Activated T-cell treated with anti-CD3 and anti-CD28 coated beads for 4 hours (primary cell): ENCODE measurements around the gene CNNM2.

Experiments
- DNase-seq: peaks from one replicate; pipeline ENCODE4 v3.0.0-alpha.2; 2020

CNNM2 gene

DNA sequence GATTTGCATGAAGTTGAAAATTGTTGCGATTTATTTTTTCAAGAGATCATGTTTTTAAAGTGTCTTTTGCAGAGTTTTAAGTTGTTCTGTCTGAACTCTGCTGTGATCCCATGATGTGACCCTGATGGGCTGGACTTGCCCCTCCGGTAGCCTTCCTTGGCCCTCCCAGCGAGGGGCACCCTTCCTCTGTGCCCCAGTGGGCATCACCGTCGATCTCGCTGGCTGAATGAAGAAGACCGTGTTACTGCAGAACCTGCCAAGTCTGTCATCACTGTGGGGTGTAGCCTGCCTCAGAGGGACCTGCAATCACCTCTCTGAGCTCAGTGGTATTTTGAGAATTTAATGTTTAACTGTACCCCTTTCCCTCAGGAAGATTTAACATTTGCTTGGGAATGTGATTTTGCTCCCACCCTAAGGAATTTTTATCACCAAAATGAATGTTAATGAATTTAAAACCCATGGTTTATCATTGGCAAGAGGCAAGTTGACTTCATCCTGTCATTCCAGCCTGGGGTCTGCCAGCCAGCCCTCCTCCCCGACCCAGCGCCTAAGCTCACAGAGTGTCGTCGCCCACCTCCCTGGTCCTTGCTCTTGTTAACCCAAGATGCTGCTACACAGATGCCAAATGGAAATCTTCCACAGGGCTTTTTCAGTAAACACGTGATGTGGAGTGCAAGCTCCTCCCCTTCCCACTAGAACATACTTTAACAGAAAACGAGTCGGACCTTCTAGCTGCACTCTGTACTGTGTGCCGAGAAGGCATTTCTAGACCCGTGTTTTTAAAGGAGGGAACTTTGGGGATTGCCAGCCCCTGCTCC is 159.6 kb downstream of the CNNM2 start:
- no peak for DNase-seq

DNA sequence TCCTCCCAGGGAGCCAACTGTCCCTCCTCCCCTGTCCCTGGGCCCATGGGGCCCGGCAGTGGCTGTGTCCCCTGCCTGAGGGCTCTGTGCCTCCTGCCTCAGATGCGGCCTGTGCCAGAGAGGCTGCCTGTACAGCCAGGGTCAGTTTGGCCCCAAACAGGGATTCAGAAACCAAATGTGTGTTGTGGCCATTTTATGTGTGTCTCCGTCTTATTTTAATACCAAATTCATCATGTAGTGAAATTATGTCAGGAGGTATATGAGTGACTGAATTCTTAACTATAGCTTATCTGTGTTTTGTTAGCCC is 160.2 kb downstream of the CNNM2 start:
- no peak for DNase-seq

DNA sequence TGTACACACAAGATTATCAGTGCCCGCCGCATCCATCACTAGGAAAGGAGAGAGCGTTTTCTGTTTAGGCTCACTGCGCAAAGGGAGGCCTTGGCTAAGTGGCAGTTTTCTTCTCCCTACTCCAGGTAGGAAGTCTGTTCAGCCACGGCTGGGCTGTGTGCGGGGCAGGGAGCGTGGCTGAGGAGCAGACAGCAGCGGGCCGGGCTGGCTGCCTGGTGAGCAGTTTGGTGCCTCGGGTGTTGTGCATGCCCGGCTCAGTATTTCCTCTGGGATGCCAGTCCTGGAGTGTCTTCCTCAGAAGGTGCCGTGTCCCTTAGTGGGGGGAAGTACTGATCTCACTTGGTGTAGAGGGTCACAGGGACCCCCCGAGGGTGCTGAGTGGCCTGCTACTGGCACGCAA is 160.6 kb downstream of the CNNM2 start:
- no peak for DNase-seq

DNA sequence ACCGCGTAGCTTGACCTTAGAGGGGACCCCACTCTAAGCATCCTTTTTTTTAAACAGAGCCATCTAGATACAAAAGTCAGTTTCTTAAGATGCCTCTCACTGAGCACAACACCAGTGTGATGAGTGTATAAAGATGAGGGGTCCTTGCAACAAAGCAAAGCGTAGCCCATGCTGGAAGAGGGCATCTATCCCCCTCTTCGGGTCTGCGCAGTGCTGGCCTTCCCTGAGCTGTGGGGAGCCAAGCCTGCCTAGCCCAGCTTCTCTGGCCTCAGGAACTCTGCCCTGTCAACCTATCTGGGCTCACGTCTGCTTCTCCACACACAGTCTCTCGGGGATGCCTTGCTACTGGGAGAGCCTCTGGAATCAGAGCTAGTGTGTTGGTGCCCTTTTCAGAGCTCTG is 161.0 kb downstream of the CNNM2 start:
- DNase-seq, result no peak

DNA sequence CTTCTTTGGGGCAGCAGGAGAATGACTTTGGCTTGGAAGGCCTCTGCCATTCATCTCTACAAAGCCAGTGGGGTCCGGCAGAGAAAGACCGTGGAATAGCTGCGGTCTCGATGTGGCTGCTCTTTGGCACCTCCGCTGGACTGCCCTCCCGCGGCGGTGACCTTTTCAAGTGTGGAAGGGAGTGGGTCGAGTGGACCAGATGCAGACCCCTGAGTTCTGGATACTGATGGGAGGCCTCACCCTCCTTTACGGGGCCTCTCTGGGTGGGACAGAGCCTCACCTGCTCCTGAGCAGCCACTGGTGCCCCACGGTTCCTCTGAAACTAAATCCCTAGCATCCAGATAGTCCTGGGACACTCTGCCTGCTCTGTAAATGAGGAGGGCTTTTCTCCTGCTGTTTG is 161.9 kb downstream of the CNNM2 start:
- DNase-seq, result no peak

DNA sequence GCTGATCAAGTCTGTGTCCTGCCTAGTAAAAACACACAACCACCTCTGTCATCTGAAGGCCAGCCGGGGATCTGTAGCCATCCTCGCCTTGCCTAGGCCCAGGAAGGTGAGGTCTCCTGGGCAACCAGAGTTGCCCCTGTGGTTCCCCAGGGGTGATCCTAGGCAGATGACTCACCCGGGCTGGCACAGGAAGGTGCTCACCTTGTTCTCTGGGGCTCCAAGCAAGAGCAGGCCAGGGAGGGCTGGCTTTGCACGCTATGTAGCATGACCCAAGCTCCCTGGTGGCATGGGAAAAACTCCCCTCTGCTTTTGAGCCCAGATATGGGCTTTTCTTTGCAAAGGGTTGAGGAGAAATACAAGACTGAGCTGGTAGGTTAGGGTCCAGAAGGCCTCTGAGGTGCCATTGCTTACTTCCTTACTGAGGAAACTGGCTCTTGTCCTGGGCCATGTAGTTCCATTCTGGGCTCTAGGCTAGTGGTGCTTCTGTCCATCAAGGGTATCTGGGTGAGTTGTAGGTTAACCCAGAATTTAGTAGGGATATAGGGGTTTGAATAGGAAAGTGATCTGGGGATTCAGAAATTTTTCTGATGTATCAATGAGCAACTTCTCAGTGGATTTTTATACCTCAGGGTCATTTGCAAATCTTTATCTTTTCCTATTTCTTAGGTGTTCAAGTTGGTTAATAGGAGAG is 162.9 kb downstream of the CNNM2 start:
- no peak for DNase-seq

DNA sequence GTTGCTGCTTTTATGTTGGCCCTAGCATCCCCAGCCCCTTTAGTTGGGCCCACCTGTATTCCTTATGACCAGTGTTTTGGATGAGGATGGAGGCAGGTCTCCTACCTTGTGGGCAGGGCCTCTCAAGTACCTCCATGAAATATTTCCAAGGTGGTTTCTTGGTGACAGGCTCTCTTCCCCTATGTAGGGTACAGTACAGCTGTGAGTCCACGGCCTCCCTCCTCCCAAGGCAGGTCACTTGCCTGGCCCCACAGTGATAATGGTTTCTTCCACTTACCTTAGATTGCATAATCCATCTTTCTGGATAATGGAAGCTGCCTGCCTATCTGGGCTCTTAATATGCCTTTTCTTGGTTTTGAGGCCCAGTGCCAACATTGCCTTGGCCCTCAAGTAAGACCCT is 164.6 kb downstream of the CNNM2 start:
- DNase-seq, result no peak

DNA sequence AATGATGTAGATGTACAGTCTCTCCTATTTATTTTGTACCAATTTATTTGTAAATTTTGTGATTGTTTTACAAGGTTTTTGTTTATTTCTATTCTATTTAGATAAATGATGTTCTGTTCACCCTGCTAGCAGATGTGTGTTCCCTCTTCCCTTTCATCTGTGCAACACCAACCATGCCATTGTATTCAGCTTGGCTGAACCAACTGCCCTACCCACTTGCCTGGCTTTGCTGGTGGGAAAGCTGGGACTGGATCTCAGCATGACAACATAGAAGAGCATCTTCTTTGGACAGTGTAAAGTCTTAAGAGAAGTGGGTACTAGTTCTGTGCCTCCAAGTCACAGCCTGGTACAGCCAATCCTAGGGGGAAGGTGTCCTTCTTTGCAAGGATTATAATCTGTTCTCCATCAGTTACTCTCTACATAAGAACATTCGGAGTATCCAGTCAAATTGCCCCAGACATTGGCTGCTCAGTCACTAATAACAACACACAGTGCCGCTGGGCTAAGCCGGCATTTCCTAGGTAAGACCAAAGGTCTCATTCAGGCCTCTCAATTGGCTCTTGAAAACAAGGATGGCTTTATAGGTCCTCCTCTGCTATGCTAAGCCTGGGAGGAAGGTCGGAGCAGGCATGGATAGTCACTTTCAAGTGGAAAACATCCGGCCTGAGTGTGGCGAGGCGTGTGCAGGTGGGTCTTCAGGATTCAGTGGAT is 165.3 kb downstream of the CNNM2 start:
- no peak for DNase-seq

DNA sequence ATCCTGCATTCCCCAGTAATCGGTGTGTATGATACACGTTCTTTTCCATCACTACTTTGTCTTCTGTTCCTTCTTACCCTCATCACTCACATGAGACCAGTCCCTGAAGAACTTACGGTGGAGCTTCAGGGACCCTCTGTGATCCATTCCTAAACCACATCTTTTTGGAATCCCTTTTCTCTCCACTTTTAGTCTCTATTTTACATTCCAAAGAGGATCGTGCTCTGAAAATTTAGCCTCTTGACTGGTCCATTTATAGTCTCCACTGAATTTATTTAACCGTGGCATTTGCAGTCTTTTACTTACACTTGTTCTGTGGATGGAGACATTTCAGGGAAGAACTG is 165.9 kb downstream of the CNNM2 start:
- DNase-seq, result no peak

DNA sequence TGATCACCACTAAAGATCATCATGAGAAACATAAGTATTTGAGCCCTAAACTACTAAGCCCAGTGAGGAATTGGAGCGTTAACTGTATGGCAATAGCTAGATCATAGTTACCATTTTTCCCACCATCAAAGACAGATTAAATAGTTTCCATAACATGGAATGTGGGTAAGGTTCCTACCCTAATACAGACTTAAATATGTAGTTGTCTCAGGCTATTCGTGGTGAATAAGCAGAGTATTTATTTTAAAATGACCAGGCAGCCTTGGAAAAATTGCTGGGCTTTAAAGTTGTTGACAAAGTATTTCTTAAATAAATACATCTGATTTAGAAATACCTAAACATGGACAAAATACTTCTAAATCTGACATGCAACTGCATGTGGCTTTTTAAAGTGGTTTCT is 168.2 kb downstream of the CNNM2 start:
- DNase-seq, result no peak

DNA sequence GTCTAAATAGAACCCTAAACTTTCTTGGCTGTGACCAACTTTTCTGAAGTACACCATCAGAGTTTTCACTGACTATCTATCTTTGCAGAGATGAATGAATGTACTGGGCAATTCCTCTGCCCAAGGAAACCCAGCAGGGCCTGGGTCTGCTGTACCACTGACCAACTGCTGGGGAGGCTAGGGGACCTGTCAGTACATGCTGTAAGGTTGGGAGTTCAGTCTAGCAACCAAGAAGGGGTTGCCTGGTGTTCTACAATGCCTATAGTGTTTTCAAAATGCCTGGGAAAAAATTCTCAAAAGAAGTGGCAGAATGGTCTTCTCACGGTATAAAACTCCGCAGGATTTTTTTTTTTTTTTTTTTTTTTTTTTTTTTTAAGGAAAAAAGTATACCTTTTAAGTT is 168.7 kb downstream of the CNNM2 start:
- no peak for DNase-seq

DNA sequence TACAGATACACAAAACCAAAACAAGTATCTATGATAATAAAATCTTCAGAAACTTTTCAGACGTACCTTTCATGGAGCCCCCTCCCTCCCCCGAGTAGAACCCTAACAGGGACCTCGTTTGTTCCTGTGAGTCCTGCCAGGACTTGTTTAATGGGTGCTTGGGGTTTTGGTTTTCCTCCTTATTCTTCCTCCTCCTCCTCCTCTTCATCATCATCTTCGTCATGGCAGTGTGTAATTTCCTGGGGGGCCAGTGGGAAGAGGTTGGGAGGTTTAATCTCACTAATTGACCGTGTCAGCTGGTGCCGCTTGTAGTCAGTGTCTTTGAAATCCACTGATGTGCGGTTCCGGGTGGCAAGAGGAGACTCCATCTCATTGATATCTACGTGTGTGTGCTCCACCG is 171.4 kb downstream of the CNNM2 start:
- DNase-seq, result no peak

DNA sequence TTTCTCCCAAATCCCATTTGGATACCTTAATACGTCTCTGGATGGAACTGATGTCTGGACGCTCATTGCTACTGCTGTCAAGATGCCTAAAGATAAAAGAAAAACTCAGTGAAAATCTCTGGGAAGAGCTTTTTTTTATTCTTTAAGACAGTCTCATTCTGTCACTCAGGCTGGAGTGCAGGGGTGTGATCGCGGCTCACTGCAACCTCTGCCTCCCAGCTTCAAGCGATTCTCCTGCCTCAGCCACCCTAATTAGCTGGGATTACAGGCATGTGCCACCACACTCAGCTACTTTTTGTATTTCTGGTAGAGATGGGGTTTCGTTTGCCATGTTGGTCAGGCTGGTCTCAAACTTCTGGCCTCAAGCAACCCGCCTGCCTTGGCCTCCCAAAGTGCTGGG is 172.8 kb downstream of the CNNM2 start:
- DNase-seq, result no peak

DNA sequence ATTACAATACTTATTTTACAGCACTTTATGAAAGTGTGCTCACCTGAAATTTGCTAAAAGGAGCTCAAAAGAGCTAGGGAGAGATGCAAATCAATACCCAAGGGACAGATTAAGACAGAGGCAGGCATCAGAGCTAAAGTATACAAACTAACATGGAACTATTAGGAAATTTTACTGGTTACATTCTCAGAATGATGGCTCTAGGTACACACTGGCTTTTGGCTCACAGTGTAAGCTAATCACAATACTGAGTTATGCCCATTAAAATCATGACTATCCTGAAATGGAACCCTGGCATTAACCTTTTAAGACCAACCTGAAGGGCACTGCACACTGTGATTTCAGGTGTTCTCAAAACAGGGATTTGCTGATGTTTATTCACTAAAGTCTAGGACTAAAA is 176.9 kb downstream of the CNNM2 start:
- DNase-seq, result no peak

DNA sequence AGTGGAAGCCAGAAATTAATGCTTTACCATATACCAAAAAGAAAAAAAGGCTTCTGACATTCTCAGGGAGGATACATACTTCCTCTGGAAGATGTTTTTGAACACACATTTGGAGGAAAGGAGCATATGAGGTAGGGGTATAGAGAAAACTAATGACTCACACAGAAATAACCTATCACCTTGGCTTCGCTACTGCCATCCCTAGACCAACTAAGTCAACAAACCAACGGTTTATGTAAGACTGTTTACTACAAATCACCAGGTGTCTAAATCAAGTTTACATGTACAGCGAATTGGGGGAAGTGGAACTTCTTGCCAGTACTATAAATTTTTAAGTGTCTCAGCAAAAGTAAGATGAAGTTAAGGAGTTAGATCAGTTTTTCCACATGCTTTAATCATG is 178.0 kb downstream of the CNNM2 start:
- no peak for DNase-seq

DNA sequence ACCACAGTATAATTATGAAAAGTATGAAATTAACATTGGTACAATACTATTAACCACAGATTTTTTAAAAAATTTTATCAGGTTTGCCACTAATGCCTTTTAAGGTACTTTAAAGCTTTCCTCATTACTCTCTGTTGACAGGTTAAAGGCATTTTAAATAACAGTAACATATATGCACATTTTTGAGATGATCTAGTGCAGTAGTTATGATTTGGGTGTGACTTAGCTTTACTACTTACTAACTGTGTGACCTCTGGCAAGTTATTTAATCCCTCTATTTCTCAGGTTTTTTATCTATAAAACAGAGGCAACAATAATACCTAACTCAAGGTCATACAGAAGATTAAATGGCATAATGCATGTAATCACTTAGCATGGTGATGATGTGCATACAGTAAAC is 180.1 kb downstream of the CNNM2 start:
- no peak for DNase-seq

DNA sequence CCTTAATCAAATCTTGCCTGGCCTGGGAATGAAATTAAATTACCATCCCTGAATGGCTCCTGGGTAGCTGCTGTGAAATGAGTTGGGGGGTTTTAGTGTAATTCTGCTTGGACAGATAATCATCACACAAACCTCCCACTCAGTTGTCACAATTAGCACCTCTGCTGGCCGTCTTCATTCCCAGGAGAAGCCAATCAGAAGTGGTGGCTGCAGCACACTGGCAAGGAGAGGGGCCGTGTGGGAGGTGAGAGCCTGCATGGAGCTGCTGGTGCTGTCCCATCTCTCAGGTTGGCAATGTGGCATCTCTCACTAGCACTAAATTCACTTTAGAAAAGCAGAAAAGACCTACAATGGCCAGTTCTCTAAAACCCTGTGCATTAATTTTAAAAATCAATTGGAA is 182.5 kb downstream of the CNNM2 start:
- DNase-seq, result no peak

DNA sequence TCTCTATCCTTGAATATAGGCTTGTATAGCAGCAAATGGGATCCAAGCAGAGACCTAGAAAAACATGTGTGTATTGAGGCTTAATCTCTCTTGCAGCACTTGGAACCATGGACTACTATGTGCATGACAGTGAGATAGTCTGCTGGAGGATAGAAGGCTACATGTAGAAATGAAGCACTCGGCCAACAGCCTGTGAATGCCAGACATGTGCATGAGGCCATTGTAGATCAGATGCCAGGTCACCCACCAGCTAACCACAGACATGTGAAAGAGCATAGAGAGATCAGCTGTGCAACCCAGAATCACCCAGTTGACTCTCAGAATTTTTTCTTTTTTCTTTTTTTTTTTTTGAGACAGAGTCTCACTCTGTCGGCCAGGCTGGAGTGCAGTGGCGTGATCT is 184.1 kb downstream of the CNNM2 start:
- no peak for DNase-seq

DNA sequence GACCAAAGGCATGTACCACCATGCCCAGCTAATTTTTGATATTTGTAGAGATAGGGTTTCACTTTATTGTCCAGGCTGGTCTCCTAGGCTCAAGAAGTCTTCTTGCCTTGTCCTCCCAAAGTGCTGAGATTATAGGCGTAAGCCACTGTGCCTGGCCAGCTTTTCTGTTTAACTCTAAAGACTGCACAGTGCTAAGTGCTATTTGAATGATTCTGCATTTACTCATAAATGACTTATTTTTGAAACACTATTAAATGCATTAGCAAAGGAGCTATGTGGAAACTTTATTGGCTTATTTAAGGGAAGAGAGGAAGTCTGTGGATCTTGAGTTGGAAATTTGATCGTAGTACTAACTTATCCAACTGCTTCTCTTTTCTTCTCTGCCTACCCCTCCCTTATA is 185.9 kb downstream of the CNNM2 start:
- DNase-seq, result no peak

DNA sequence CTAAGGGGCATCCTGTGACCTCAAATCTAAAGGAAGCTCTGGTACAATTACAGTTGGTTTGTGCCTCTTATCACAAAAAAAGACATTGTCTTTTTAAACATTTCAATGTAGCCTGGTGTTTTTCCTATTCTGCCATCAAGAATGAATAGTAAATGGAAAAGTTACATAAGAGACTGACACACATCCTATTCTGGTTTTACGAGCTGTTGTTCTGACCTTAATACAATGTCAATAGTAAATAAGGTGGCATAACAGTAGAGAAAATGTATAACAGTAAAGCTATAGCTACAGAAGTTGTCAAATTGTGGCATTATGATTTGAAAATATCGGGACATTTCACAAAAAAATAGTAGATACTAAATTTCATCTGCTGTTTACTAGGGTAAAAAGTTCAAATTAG is 186.6 kb downstream of the CNNM2 start:
- DNase-seq, result no peak

DNA sequence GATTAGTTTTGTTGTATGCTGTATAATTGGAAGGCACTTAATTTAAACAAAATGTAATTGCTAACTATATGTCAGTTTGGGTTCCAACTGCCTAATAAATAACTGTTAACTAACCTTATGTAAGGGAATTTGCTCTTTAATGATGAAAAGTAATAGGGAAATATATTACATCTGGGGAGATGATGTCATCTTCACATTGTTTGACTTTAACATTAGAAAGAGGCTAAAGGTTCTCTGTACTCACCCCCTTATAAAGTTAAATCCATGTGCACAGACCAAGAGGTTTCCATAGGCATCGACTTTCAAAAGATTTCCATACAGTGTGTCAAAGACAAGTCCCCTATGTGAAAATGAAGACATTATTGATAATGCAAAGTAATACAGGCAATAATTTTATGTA is 187.4 kb downstream of the CNNM2 start:
- no peak for DNase-seq

DNA sequence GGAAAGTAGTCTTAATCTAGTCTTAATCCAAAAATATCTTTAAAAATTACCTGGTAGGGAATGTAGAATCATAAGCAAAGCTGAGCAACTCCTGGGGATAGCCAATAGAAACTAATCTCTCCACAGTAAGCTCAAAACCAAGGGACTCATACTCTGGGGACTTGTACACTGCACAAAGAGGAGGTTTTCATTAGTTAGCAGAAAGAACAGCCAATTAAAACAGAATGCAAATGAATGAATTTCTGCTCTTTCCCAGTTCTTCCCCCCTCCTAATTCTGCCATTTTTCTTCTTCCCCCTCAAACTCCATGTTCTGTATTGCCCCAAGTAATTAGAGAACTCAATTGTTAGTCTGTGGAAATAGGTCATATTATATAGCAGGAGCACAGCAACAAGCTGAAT is 188.4 kb downstream of the CNNM2 start:
- no peak for DNase-seq

DNA sequence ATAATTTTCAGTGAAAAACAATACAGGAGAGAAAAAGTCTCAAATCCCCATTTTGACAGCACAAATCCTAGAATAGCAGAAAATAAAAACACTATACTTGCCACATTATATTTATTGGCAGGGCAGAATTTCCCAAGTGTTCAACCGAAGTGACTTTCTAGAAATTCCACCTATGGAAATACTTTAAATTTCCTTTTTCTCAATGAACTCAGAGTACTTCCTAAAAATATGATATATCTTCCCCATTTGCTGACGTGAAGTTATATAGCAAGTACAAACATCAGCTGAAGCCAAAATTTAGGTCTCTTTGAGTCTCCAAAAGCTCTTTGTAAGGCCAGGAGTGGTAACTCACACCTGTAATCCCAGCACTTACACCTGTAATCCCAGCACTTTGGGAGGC is 191.7 kb downstream of the CNNM2 start:
- no peak for DNase-seq

DNA sequence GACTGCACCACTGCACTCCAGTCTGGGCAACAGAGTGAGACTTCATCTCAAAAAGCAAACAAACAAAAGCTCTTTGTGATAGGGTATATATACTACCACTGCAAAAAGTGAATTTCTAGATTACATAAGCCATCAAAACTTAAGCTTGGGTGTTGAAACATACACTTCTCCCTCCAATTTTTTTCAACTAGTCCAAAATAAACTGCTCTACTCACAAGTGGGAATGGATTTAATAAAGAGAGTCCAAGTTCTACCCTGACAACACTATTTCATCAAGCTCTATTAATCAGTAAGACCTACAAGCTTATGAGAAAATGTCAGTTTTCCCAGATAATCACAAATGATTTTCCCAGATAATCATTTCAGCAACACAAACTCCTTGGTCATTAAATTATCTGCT is 192.3 kb downstream of the CNNM2 start:
- DNase-seq, result no peak
